BLaER1 treated with 17β-estradiol and CSF1 and Interleukin-3, amounts not matched to agents 10 nM and 100 nM (cell line): ENCODE data around the gene GBP4.
A peak's percentile ranks its signal among the peaks of the same experiment; 100 is the strongest.
"Not testable (repeated sequence)": the region's sequence is repeated elsewhere in the genome, so short reads cannot be mapped to it uniquely, and the experiment has no call there.

Experiments
- H3K27ac ChIP-seq, 11 experiments: shearing (Covaris generic); formaldehyde crosslinking; 2 replicates each; pipeline ENCODE4 v1.8.1; 2022
- H3K27me3 ChIP-seq, 11 experiments: shearing (Covaris generic); formaldehyde crosslinking; 2 replicates each; pipeline ENCODE4 v1.8.1; 2022
- H3K36me3 ChIP-seq, 11 experiments: shearing (Covaris generic); formaldehyde crosslinking; 2 replicates each; pipeline ENCODE4 v1.8.1; 2022
- H3K4me1 ChIP-seq, 10 experiments: shearing (Covaris generic); formaldehyde crosslinking; 2 replicates each; pipeline ENCODE4 v1.8.1; 2022
- H3K4me2 ChIP-seq, 11 experiments: shearing (Covaris generic); formaldehyde crosslinking; 2 replicates each; pipeline ENCODE4 v1.8.1; 2022
- H3K4me3 ChIP-seq, 10 experiments: shearing (Covaris generic); formaldehyde crosslinking; 2 replicates each; pipeline ENCODE4 v1.8.1; 2022
- H3K9ac ChIP-seq, 11 experiments: shearing (Covaris generic); formaldehyde crosslinking; 2 replicates each; pipeline ENCODE4 v1.8.1; 2022
- H3K9me3 ChIP-seq, 11 experiments: shearing (Covaris generic); formaldehyde crosslinking; replicated peaks in 1 of 11; 2 replicates each; pipeline ENCODE4 v1.8.1; 2022
- H4K20me1 ChIP-seq, 11 experiments: shearing (Covaris generic); formaldehyde crosslinking; 2 replicates each; pipeline ENCODE4 v1.8.1; 2022
- Cebpa-rat ChIP-seq, 11 experiments: shearing (Covaris generic); IDR thresholded peaks; 2 replicates each; pipeline ENCODE4 v1.8.1; 2022

The GBP4 gene

GRCh38 chr1:89198491-89199072, at the start of gene GBP4:
GBP4 (minus strand) TSS chr1:89198942; CDS start chr1:89198834, 108 bp downstream.
- TF ChIP-seq Cebpa-rat (IDR thresholded peaks at IDR 0.05), result no peak
- Histone ChIP-seq H3K27me3 (peaks cover 21 to 38% (median 28%) of the 10 kb centered on the region in 11 experiments), H3K9ac (peak within 1 kb of the TSS; percentile 49 to 73 (median 64); a peak in 20 of 22 replicates), H3K36me3 (no peaks in the 10 kb centered on the region), H4K20me1 (no peaks in the 10 kb centered on the region), H3K4me1 (peaks cover 15 to 43% (median 37%) of the 10 kb centered on the region in 10 experiments), H3K9me3 (peaks cover 0 to 9% (median 5%) of the 10 kb centered on the region in 11 experiments; a peak in 7 of 22 replicates), H3K4me2 (peak within 1 kb of the TSS; percentile 72 to 96 (median 83)), H3K4me3 (peak within 1 kb of the TSS; percentile 50 to 72 (median 63)), H3K27ac (peak within 1 kb of the TSS in 7 of 11 experiments; percentile 7 to 55 (median 49); a peak in 12 of 22 replicates)

- H4K20me1 ChIP-seq, result no peaks in the 10 kb centered on the region
- no peak for TF ChIP-seq Cebpa-rat (IDR thresholded peaks at IDR 0.05)
- no peaks in the 10 kb centered on the region for H3K36me3 ChIP-seq
- no peak overlapping the region for H3K4me3 ChIP-seq
- H3K4me1 ChIP-seq, result no peaks in the 10 kb centered on the region
- no peak overlapping the region for H3K9ac ChIP-seq
- no peak overlapping the region for H3K27ac ChIP-seq
- no peak overlapping the region for H3K4me2 ChIP-seq
- no peaks in the 10 kb centered on the region; a peak in 2 of 22 replicates for H3K9me3 ChIP-seq
- H3K27me3 ChIP-seq, result no peaks in the 10 kb centered on the region
These were observed 44.3 kb upstream of the GBP4 start for GRCh38 chr1:89243046-89243445.

GRCh38 chr1:89221341-89221740, 22.6 kb upstream of the GBP4 start:
- Histone ChIP-seq H3K9ac (no peak overlapping the region), H3K27ac (no peak overlapping the region), H3K36me3 (no peaks in the 10 kb centered on the region), H3K4me1 (no peaks in the 10 kb centered on the region), H3K4me3 (no peak overlapping the region), H4K20me1 (no peaks in the 10 kb centered on the region), H3K9me3 (peaks cover 20 to 30% (median 23%) of the 10 kb centered on the region in 11 experiments), H3K27me3 (no peaks in the 10 kb centered on the region), H3K4me2 (no peak overlapping the region)
- TF ChIP-seq Cebpa-rat (IDR thresholded peaks at IDR 0.05), result no peak

GRCh38 chr1:89219851-89220250, 21.1 kb upstream of the GBP4 start:
- not testable (repeated sequence) for H3K9ac ChIP-seq, H3K27me3 ChIP-seq, H4K20me1 ChIP-seq, H3K36me3 ChIP-seq, H3K4me2 ChIP-seq, H3K4me1 ChIP-seq, H3K4me3 ChIP-seq, H3K27ac ChIP-seq
- peaks cover 20 to 28% (median 22%) of the 10 kb centered on the region in 11 experiments for H3K9me3 ChIP-seq

- not testable (repeated sequence) for H3K4me3 ChIP-seq, H3K9ac ChIP-seq, H3K4me1 ChIP-seq, H3K4me2 ChIP-seq, H3K36me3 ChIP-seq, H3K27me3 ChIP-seq, H3K27ac ChIP-seq, H4K20me1 ChIP-seq
- peaks cover 20 to 25% (median 22%) of the 10 kb centered on the region in 11 experiments for H3K9me3 ChIP-seq
These were observed 20.2 kb upstream of the GBP4 start for GRCh38 chr1:89218941-89219340.

- H3K36me3 ChIP-seq, result no peaks in the 10 kb centered on the region
- H3K4me2 ChIP-seq, result no peak overlapping the region
- no peak overlapping the region for H3K9ac ChIP-seq
- no peaks in the 10 kb centered on the region for H3K4me1 ChIP-seq
- H3K4me3 ChIP-seq, result no peak overlapping the region
- TF ChIP-seq Cebpa-rat (IDR thresholded peaks at IDR 0.05), result no peak
- no peaks in the 10 kb centered on the region for H4K20me1 ChIP-seq
- H3K9me3 ChIP-seq, result peaks cover 44 to 53% (median 48%) of the 10 kb centered on the region in 11 experiments
- H3K27ac ChIP-seq, result no peak overlapping the region
- H3K27me3 ChIP-seq, result no peaks in the 10 kb centered on the region
These were observed 14.6 kb upstream of the GBP4 start for GRCh38 chr1:89213347-89213746.

GRCh38 chr1:89211035-89211634, 12.4 kb upstream of the GBP4 start:
- Histone ChIP-seq H3K4me2 (no peak overlapping the region), H3K4me3 (no peak overlapping the region), H3K27me3 (no peaks in the 10 kb centered on the region), H3K9me3 (peaks cover 40 to 55% (median 44%) of the 10 kb centered on the region in 11 experiments), H3K9ac (no peak overlapping the region), H3K27ac (no peak overlapping the region), H3K36me3 (no peaks in the 10 kb centered on the region), H3K4me1 (no peaks in the 10 kb centered on the region), H4K20me1 (no peaks in the 10 kb centered on the region)
- TF ChIP-seq Cebpa-rat (IDR thresholded peaks at IDR 0.05), result no peak

- TF ChIP-seq Cebpa-rat (IDR thresholded peaks at IDR 0.05), result no peak
- no peak overlapping the region for H3K27ac ChIP-seq
- no peaks in the 10 kb centered on the region for H3K27me3 ChIP-seq
- no peaks in the 10 kb centered on the region for H4K20me1 ChIP-seq
- H3K4me2 ChIP-seq, result no peak overlapping the region
- no peak overlapping the region for H3K9ac ChIP-seq
- peaks cover 0 to 6% (median 2%) of the 10 kb centered on the region in 10 experiments; a peak in 12 of 20 replicates for H3K4me1 ChIP-seq
- H3K36me3 ChIP-seq, result no peaks in the 10 kb centered on the region
- peaks cover 47 to 64% (median 57%) of the 10 kb centered on the region in 11 experiments for H3K9me3 ChIP-seq
- no peak overlapping the region for H3K4me3 ChIP-seq
These were observed 7.6 kb upstream of the GBP4 start for GRCh38 chr1:89206373-89206772.

GRCh38 chr1:89203166-89203565, 4.4 kb upstream of the GBP4 start:
- no peak for TF ChIP-seq Cebpa-rat (IDR thresholded peaks at IDR 0.05)
- no peak overlapping the region for H3K4me3 ChIP-seq
- no peak overlapping the region for H3K27ac ChIP-seq
- H3K9ac ChIP-seq, result no peak overlapping the region
- H4K20me1 ChIP-seq, result no peaks in the 10 kb centered on the region
- H3K27me3 ChIP-seq, result peaks cover 4 to 16% (median 11%) of the 10 kb centered on the region in 11 experiments
- H3K4me1 ChIP-seq, result peaks cover 9 to 38% (median 31%) of the 10 kb centered on the region in 10 experiments
- H3K36me3 ChIP-seq, result no peaks in the 10 kb centered on the region
- no peak overlapping the region for H3K4me2 ChIP-seq
- H3K9me3 ChIP-seq, result peaks cover 28 to 41% (median 33%) of the 10 kb centered on the region in 11 experiments
